Measurements from ENCODE around the gene IL36RN. TPM values are rescaled to one million over a fixed set of nuclear protein-coding genes. Genes with fewer than 3 reads are reported as not detected.

IL36RN gene
- total and polyA plus RNA-seq, 11 donors = not detected

GRCh38 chr2:113061896-113062770, 3.1 kb downstream of the IL36RN start:
- no peak overlapping the region for H3K27ac ChIP-seq
- DNase-seq (no peak), ATAC-seq (no peak)
- intact Hi-C loops (cut with DNase I) = no loop called here
- H3K36me3 ChIP-seq = no peaks in the 10 kb centered on the region
- H3K4me1 ChIP-seq = no peaks in the 10 kb centered on the region
- no peaks in the 10 kb centered on the region for H3K9me3 ChIP-seq
- TF ChIP-seq CTCF (IDR thresholded peaks at IDR 0.05) (no peak), POLR2A (IDR thresholded peaks at IDR 0.05) (no peak)
- WGBS, 4 donors = 75 to 89% (median 85%) methylated on average over 7 to 18 of the region's 18 CpGs
- no peak overlapping the region for H3K4me3 ChIP-seq
- H3K27me3 ChIP-seq = peaks cover 0 to 5% (median 0%) of the 10 kb centered on the region in 9 donors

- 78 to 84% (median 83%) methylated on average over 5 of the region's 5 CpGs for WGBS, 4 donors
- TF ChIP-seq CTCF (IDR thresholded peaks at IDR 0.05) = no peak
- no peak for TF ChIP-seq POLR2A (IDR thresholded peaks at IDR 0.05)
- no peak for DNase-seq
Observed at GRCh38 chr2:113064281-113064680, 5.3 kb downstream of the IL36RN start.

GRCh38 chr2:113064898-113065297, 5.9 kb downstream of the IL36RN start:
- TF ChIP-seq CTCF (IDR thresholded peaks at IDR 0.05) (no peak), POLR2A (IDR thresholded peaks at IDR 0.05) (no peak)

More at GRCh38 chr2:113064281-113064680, 5.3 kb downstream of the IL36RN start:
- no peaks in the 10 kb centered on the region for H3K9me3 ChIP-seq
- no peaks in the 10 kb centered on the region for H3K4me1 ChIP-seq
- no peaks in the 10 kb centered on the region for H3K36me3 ChIP-seq
- H3K27ac ChIP-seq = no peak overlapping the region
- peaks cover 0 to 5% (median 0%) of the 10 kb centered on the region in 9 donors for H3K27me3 ChIP-seq
- no peak overlapping the region for H3K4me3 ChIP-seq
- ATAC-seq = no peak
- intact Hi-C loops (cut with DNase I) = no loop called here

GRCh38 chr2:113067681-113068080, 8.7 kb downstream of the IL36RN start, which contains the start of gene IL1F10:
Gene IL1F10, plus strand, starts transcription at chr2:113067970. Its CDS starts 4,769 bp downstream, at chr2:113072739.
- no peaks in the 10 kb centered on the region for H3K9me3 ChIP-seq
- no peaks in the 10 kb centered on the region for H3K36me3 ChIP-seq
- H3K27me3 ChIP-seq = no peaks in the 10 kb centered on the region
- no peak for ATAC-seq
- 84 to 92% (median 85%) methylated on average over 3 of the region's 3 CpGs for WGBS, 4 donors
- no peak for DNase-seq
- no peaks in the 10 kb centered on the region for H3K4me1 ChIP-seq
- no peak within 1 kb of the TSS for H3K4me3 ChIP-seq
- no peak within 1 kb of the TSS for H3K27ac ChIP-seq
- TF ChIP-seq POLR2A (IDR thresholded peaks at IDR 0.05) (no peak), CTCF (IDR thresholded peaks at IDR 0.05) (no peak)
- intact Hi-C loops (cut with DNase I) = no loop called here

More at GRCh38 chr2:113064898-113065297, 5.9 kb downstream of the IL36RN start:
- Histone ChIP-seq H3K27me3 (peaks cover 0 to 5% (median 0%) of the 10 kb centered on the region in 9 donors), H3K27ac (no peak overlapping the region), H3K4me3 (no peak overlapping the region), H3K9me3 (no peaks in the 10 kb centered on the region), H3K36me3 (no peaks in the 10 kb centered on the region), H3K4me1 (no peaks in the 10 kb centered on the region)
- intact Hi-C loops (cut with DNase I) = no loop called here
- 56 to 80% (median 70%) methylated on average over 1 of the region's 1 CpG; no CpG with 5 or more reads in 1 of the 4 donors for WGBS, 4 donors
- no peak for ATAC-seq
- DNase-seq = no peak

Data from heart left ventricle (tissue), 16 donors.